SU-DHL-6 (cell line): ENCODE data around the gene LRRC28.

Experiments used
- H2AFZ ChIP-seq: fragments of 200-600 bp; sonication (generic); 2 replicates; pipeline ENCODE4 v1.6.1; 2014; ENCODE audit warnings: low read depth, mild to moderate bottlenecking, moderate library complexity, mixed read lengths, antibody characterized with exemption, low read length; ENCODE audit not compliant: severe bottlenecking
- H3F3A ChIP-seq: fragments of 200-600 bp; shearing (Covaris generic); 2 replicates; pipeline ENCODE4 v1.6.0; 2016; ENCODE audit warnings: antibody characterized with exemption, mild to moderate bottlenecking; ENCODE audit not compliant: insufficient read depth
- H3K27ac ChIP-seq: fragments of 200-600 bp; sonication (generic); 2 replicates; pipeline ENCODE4 v1.5.1; 2016; ENCODE audit warnings: low read depth, mild to moderate bottlenecking, low read length, moderate library complexity, mixed read lengths
- H3K27me3 ChIP-seq: fragments of 200-600 bp; sonication (generic), shearing (Covaris generic); 2 replicates; pipeline ENCODE4 v1.6.0; 2014; ENCODE audit warnings: mild to moderate bottlenecking, low read length
- H3K36me3 ChIP-seq: fragments of 200-600 bp; sonication (generic); 2 replicates; pipeline ENCODE4 v1.6.1; 2014; ENCODE audit warnings: mild to moderate bottlenecking, low read length, mixed read lengths
- H3K4me2 ChIP-seq: fragments of 300-600, 200-600 bp; shearing (Covaris generic), sonication (generic); 2 replicates; pipeline ENCODE4 v1.6.0; 2014; ENCODE audit warnings: low read length, low read depth, mild to moderate bottlenecking; ENCODE audit not compliant: poor library complexity, severe bottlenecking
- H3K4me3 ChIP-seq: fragments of 200-600 bp; sonication (generic); 2 replicates; pipeline ENCODE4 v1.5.1; 2014; ENCODE audit warnings: antibody characterized with exemption, low read length, mild to moderate bottlenecking, mixed read lengths; ENCODE audit not compliant: insufficient read depth, poor library complexity, severe bottlenecking
- H3K79me2 ChIP-seq: fragments of 200-600 bp; sonication (generic); 2 replicates; pipeline ENCODE4 v1.6.1; 2014; ENCODE audit warnings: mild to moderate bottlenecking, low read length, moderate library complexity; ENCODE audit not compliant: insufficient read depth
- H3K9ac ChIP-seq: fragments of 200-600 bp; sonication (generic); 2 replicates; pipeline ENCODE4 v1.7.0; 2014; ENCODE audit warnings: mild to moderate bottlenecking, low read length
- H3K9me2 ChIP-seq: fragments of 200-600 bp; sonication (generic); replicated peaks from 2 replicates; pipeline ENCODE4 v1.6.1; 2014; ENCODE audit warnings: low read length; ENCODE audit not compliant: insufficient read depth
- H3K9me3 ChIP-seq: fragments of 200-600 bp; sonication (generic); 2 replicates; pipeline ENCODE4 v1.6.1; 2014; ENCODE audit warnings: low read length, mixed read lengths; ENCODE audit not compliant: insufficient read depth
- H4K20me1 ChIP-seq: fragments of 200-600 bp; sonication (generic); 2 replicates; pipeline ENCODE4 v1.6.1; 2014; ENCODE audit warnings: low read depth, mild to moderate bottlenecking, antibody characterized with exemption, low read length, moderate library complexity, mixed read lengths
- EZH2phosphoT487 ChIP-seq: fragments of 200-600 bp; sonication (generic), shearing (Covaris generic); conservative IDR thresholded peaks from 2 replicates; pipeline ENCODE4 v1.6.1; 2018; ENCODE audit warnings: mild to moderate bottlenecking, antibody characterized with exemption, low read length, moderate library complexity, mixed read lengths
- TF ChIP-seq, protein P1 (sequence below): fragments of 200-600 bp; sonication (generic); IDR thresholded peaks from one replicate; pipeline ENCODE4 v1.5.1; 2017; ENCODE audit warnings: antibody characterized with exemption, mild to moderate bottlenecking, low read length, moderate library complexity; ENCODE audit not compliant: insufficient read depth, poor library complexity, severe bottlenecking

Gene LRRC28

DNA sequence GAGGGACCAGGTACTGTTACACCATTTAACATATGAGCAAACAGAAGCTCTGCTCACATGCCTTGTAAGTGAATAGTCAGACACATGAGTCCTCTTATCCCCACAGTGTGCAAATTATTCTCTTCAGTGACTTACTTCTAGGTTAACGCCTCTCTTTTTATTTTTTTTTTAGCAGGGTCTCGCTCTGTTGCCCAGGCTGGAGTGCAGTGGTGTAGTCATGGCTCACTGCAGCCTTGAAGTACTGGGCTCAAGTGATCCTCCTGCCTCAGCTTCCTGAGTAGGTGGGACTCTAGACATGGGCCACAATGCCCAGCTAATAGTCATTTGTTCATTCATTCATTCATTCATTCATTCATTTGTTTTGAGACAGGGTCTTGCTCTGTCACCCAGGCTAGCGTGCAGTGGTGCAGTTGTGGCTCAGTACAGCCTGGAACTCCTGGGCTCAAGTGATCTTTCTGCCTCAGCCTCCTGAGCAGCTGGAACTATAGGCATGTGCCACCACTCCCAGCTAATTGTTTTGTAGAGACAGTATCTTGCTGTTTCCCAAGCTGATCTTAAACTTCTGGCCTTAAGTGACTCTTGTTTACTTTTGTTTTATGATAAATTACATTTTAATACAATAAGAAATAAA lies 94.7 kb downstream of the LRRC28 start:
- H3K79me2 ChIP-seq = no peaks in the 10 kb centered on the region
- H3K4me3 ChIP-seq = no peak overlapping the region
- no peak overlapping the region for H3K27ac ChIP-seq
- H3K27me3 ChIP-seq = no peaks in the 10 kb centered on the region
- H3K9me3 ChIP-seq = no peaks in the 10 kb centered on the region
- H2AFZ ChIP-seq = no peak overlapping the region
- H3K9me2 ChIP-seq = no peaks in the 10 kb centered on the region
- no peaks in the 10 kb centered on the region for H3K36me3 ChIP-seq
- no peak overlapping the region for H3K4me2 ChIP-seq
- no peaks in the 10 kb centered on the region for H3F3A ChIP-seq
- H3K9ac ChIP-seq = no peak overlapping the region
- no peak for TF ChIP-seq EZH2phosphoT487
- TF ChIP-seq, protein P1, sequence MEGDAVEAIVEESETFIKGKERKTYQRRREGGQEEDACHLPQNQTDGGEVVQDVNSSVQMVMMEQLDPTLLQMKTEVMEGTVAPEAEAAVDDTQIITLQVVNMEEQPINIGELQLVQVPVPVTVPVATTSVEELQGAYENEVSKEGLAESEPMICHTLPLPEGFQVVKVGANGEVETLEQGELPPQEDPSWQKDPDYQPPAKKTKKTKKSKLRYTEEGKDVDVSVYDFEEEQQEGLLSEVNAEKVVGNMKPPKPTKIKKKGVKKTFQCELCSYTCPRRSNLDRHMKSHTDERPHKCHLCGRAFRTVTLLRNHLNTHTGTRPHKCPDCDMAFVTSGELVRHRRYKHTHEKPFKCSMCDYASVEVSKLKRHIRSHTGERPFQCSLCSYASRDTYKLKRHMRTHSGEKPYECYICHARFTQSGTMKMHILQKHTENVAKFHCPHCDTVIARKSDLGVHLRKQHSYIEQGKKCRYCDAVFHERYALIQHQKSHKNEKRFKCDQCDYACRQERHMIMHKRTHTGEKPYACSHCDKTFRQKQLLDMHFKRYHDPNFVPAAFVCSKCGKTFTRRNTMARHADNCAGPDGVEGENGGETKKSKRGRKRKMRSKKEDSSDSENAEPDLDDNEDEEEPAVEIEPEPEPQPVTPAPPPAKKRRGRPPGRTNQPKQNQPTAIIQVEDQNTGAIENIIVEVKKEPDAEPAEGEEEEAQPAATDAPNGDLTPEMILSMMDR = no peak
- H4K20me1 ChIP-seq = no peaks in the 10 kb centered on the region; the same call in 1 of the 2 replicates

DNA sequence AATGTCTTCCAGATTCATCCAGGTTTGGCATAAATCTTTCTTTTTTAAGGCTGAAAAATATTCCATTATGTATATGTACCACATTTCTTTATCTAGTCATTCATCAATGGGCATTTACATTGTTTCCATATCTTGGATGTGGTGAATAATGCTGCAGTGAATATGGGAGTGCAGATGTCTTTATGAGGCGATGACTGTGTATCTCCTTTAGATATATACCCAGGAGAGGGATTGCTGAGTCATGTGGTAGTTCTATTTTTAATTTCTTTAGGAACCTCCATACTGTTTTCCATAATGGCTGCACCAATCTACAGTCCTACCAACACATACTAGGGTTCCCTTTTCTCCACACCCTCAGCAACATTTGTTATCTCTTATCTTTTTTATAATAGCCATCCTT lies 96.3 kb downstream of the LRRC28 start:
- Histone ChIP-seq H3F3A (no peaks in the 10 kb centered on the region), H3K9me2 (no peaks in the 10 kb centered on the region), H3K79me2 (no peaks in the 10 kb centered on the region), H3K36me3 (no peaks in the 10 kb centered on the region), H3K9me3 (no peaks in the 10 kb centered on the region), H3K27me3 (no peaks in the 10 kb centered on the region), H3K4me3 (no peak overlapping the region), H2AFZ (no peak overlapping the region), H3K4me2 (no peak overlapping the region), H3K27ac (no peak overlapping the region), H4K20me1 (no peaks in the 10 kb centered on the region; the same call in 1 of the 2 replicates), H3K9ac (no peak overlapping the region)
- TF ChIP-seq EZH2phosphoT487 = no peak
- TF ChIP-seq, protein P1 = no peak

DNA sequence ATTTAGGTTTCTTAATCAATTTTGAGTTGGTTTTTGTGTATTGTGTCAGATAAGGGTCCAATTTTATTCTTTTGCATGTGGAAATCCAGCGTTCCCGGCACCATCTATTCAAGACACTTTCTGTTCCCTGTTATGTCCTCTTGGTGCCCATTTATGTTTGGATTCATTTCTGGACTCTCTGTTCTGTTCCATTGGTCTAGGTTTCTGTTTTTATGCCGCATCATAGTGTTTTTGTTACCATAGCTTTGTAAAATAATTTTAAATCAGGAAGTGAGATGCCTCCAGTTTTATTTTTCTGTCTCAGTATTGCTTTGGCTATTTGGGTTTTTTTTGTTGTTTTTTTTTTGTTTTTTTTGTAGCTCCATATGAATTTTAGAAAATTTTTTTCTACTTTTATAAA lies 97.1 kb downstream of the LRRC28 start:
- no peak overlapping the region for H3K4me2 ChIP-seq
- no peak overlapping the region for H3K4me3 ChIP-seq
- no peak overlapping the region for H2AFZ ChIP-seq
- no peaks in the 10 kb centered on the region for H3K9me3 ChIP-seq
- H3K36me3 ChIP-seq = no peaks in the 10 kb centered on the region
- H3K9me2 ChIP-seq = no peaks in the 10 kb centered on the region
- H3F3A ChIP-seq = no peaks in the 10 kb centered on the region
- H3K9ac ChIP-seq = no peak overlapping the region
- TF ChIP-seq, protein P1 = no peak
- no peak for TF ChIP-seq EZH2phosphoT487
- H3K79me2 ChIP-seq = no peaks in the 10 kb centered on the region
- H3K27ac ChIP-seq = no peak overlapping the region
- H4K20me1 ChIP-seq = no peaks in the 10 kb centered on the region; the same call in 1 of the 2 replicates
- H3K27me3 ChIP-seq = no peaks in the 10 kb centered on the region
